NB4 (cell line): ENCODE data around the gene HSPB1.

Experiments used
- CTCF ChIP-seq: IDR thresholded peaks from one replicate; pipeline ENCODE4 v1.5.1; 2012; ENCODE audit warnings: low read depth, low read length
- MYC ChIP-seq: IDR thresholded peaks from 2 replicates; pipeline ENCODE4 v1.6.1; 2011; ENCODE audit warnings: low read depth, low read length
- POLR2A ChIP-seq: IDR thresholded peaks from 2 replicates; pipeline ENCODE4 v1.6.1; 2011; ENCODE audit warnings: mild to moderate bottlenecking; ENCODE audit not compliant: insufficient read length; ENCODE audit errors: extremely low read depth

GRCh38 chr7:76294344-76295024, 8.0 kb upstream of the HSPB1 start:
- TF ChIP-seq CTCF (no peak), POLR2A (no peak), MYC (0 out of 2 replicates have a peak, but pooled peaks have one; percentile 15)
